Renal cortex interstitium (tissue), 11 donors: ENCODE data around the gene IBA57. TPM values are rescaled to one million over a fixed set of nuclear protein-coding genes. Genes with fewer than 3 reads are reported as not detected.

ENCODE experiments used
- DNase-seq, 11 donors: peaks; one replicate each; pipeline ENCODE4 v3.0.0-alpha.2; 2013; ENCODE audit warnings: low read depth in 9 of 11, low spot score in 4 of 11; ENCODE audit errors: extremely low read depth in 1 of 11
- polyA plus RNA-seq, 3 donors: library from polyadenylated mRNA; unstranded; fragments of 120-200 nt; gene quantifications; one replicate each; pipeline ENCODE4 v1.2.1, GENCODE V29; 2013; ENCODE audit not compliant: insufficient read length in 3 of 3

The IBA57 gene
- polyA plus RNA-seq, 3 donors = 4.3 to 7.7 (median 5.5) TPM

DNA sequence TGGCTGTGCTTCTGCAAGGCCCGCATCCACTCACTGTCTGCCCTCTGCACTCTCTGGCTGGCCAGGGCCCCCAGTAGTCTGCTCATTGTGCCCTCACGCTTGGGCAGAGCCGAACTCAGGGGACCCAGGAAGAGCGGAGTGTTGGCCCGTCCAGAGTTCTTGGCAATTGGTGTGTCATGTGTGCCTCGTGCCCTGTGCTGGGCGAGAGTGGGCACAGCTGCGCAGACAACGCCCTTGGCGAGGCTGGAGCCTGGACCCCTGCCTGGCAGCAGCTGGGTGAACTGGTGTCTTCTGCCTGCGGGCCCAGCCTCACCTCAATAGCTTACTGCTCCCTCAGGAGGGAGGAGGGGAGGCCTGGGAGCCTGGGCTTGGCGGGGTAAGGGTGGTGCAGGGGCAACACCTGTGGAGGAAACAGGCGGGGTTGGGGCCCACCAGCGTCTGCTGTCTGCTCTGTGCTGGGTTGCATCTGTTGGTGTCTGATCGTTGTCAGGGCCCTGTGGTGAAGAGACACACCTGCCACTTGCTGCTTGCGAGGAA lies 23.4 kb upstream of the IBA57 start:
- no peak for DNase-seq

DNA sequence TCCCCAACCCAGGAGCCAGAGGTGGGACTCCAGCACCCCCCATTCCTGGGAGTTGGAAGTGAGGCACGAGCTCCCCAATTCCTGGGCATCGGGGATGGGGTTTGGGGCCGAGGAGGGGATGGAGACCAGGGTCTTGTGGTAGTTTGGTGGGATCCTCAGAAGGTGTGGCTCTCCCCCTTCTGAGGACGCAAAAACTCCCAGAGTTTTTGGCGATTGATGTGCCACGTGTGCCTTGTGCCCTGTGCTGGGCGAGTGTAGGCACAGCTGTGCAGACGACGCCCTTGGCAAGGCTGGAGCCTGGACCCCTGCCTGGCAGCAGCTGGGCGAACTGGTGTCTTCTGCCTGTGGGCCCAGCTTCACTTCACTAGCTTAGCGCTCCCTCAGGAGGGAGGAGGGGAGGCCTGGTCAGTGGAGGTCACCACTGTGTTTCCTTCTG lies 22.9 kb upstream of the IBA57 start:
- DNase-seq = no peak

GRCh38 chr1:228143480-228144192 lies 22.0 kb upstream of the IBA57 start:
- no peak for DNase-seq

- no peak for DNase-seq
Measured at GRCh38 chr1:228144193-228144992, 21.2 kb upstream of the IBA57 start.

DNA sequence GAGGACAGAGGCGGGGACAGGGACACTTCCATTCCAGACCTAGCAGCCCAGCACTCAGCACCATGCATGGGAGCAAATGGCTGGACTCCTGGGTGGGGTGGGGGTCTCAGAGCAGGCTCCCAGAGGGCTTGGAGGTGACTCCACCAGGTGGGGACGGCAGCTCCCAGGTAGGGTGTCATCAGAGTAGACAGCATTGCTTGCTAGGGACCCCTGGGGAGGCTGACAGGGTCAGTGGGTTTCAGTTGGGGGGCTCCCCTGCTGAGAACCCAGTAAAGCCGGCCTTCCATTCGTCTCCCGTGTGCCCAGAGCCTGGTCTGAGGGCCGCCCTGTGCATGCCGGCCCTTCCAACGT lies 20.6 kb upstream of the IBA57 start:
- no peak for DNase-seq

GRCh38 chr1:228145463-228146416 lies 19.9 kb upstream of the IBA57 start:
- DNase-seq = no peak

- no peak for DNase-seq
Measured at GRCh38 chr1:228146417-228147150, 19.0 kb upstream of the IBA57 start.

DNA sequence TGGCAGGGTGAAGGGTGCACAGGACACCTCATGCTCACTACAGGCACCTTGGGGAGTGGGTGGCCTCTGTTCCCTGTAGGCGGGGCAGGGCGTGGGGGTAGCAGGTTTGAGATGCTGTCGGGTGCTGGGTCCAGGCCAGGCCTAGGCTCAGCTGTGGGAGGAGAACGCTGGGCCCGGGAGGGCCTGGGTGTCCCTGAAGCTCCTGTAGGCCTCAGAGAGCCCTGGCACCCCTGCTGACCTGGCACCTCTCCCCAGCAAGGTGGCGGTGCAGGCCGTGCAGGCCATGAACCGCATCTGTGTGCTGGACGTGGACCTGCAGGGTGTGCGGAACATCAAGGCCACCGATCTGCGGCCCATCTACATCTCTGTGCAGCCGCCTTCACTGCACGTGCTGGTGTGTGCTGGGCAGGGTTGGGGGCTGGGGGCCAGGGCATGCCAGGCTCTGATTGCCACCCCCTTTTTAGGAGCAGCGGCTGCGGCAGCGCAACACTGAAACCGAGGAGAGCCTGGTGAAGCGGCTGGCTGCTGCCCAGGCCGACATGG lies 18.4 kb upstream of the IBA57 start:
- DNase-seq = no peak

GRCh38 chr1:228147768-228148167 lies 17.8 kb upstream of the IBA57 start:
- DNase-seq = no peak

DNA sequence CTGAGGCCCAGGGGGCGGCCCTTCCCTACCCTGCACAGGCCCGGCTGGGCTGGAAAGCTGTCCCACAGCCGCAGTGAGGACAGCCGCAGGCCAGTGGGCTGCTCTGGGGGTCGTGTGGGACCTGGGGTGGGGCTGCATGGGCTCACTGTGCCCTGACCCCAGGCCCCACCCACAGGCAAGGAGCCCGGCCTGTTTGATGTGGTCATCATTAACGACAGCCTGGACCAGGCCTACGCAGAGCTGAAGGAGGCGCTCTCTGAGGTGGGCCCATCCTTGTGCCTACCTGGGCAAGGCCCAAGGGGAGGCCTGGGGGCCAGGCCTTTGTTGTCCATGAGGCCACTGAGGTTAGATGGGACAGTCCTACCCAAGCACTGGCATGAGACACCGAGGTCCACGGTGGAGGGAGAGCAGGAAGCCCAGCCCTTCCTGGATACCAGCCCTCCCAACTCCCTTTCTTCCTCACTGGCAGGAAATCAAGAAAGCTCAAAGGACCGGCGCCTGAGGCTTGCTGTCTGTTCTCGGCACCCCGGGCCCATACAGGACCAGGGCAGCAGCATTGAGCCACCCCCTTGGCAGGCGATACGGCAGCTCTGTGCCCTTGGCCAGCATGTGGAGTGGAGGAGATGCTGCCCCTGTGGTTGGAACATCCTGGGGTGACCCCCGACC lies 17.3 kb upstream of the IBA57 start:
- no peak for DNase-seq

DNA sequence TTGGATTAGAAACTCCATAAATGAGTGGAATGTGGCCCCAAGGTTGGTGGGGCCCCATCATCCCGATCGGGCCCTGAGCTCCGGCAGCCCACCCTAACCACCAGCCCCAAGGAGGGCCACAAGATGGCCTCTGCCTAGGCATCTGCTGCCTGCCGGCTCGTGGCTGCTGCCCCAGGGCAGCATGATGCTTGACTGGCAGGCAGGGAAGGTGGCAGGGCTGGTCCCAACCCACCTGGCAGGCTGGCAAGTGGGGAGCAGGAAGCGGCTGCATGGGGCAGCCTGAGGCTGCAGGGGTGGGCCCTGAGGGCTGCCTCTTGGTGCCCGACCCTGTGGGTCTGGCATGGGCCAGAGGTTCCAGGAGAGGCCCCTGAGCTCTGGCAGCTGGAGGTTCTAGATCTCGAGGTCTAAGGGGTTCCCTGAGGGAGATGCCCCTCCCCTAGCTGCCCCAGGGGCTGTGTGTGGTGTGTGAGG lies 16.6 kb upstream of the IBA57 start:
- no peak for DNase-seq

DNA sequence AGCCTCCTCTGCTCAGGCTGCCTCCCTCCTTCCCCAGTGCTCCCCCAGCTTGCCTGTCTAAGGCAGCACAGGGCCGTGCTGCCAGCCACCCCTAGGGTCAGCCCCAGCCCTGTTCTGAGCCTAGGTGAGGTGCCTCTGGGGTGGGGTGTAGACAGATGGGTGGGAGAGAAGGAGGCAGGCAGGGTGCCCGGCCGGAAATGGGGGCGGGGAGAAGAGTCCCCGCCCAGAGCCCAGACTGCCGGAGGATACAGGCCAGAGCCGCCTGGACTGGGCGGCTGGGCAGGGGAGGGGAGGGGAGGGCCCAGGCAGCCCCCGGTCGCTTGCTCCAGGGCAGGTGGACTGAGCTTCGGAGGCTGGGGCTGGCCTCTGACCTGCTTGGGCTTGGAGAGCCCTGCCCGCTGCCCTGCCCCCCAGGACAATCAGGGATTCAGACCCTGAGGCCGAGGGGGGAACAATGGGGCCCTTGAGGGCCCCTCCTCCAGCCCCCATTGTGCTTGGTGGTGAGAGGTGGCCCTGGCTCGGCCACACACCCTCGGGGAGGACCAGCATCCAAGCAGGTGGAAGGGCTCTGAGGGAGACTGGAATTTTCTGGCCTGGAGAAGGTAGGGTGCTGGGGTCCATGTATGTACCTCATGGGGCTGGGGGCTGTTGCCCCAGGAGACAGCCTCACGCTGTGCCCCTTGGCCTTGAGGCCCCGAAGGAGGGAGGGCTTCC lies 16.0 kb upstream of the IBA57 start, which contains the start of gene GJC2:
Gene GJC2 (plus strand): TSS at position 525 of the 714 bp plus-strand sequence. CDS start 7,829 bp downstream, outside the sequence.
- no peak for DNase-seq

- no peak for DNase-seq
Measured at GRCh38 chr1:228150120-228150460, 15.5 kb upstream of the IBA57 start.

GRCh38 chr1:228150461-228151179 lies 15.0 kb upstream of the IBA57 start:
- DNase-seq = no peak

DNA sequence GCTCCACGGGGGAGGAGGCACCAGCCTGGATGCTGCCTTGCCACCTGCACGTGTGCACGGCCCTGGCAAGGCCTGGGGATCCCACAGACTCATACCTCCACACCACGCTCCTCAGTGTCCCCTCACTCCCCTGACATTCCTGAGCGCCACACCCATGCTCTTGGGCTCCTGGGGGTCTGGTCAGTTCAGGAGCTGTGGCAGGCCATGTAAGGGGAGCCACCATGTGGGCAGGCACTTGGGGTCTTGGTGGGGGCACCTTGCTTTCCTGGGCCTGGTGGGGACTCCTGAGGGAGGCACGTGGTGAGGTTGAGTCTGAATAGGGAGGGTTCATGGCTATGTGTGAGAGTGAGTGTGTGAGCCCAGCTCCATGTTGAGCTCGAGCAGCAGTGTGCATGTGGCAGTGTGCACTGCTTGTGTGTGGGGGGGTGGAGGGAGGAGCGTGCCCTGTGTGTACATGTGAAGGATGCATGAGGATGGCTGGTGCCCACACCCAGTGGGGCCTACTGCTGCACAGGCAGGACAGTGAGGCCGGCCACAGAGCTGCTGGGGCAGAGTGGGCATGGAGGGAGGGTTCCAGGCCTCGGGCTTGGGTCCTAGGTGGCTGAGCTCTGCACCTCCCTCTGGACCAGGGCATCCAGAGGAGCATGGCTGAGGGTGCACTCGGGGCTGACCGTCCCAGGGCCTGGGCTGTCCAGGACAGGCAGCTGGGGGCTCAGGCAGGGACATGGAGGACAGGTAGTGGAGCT lies 14.3 kb upstream of the IBA57 start:
- DNase-seq = no peak
